WTC11 (cell line): ENCODE results near the gene ITGA11. TPM values are rescaled to one million over a fixed set of nuclear protein-coding genes. Genes with fewer than 3 reads are reported as not detected.
A peak's percentile ranks its signal among the peaks of the same experiment; 100 is the strongest.

Experiments
- ATAC-seq: fragments of 200-7000 bp; cut with Tn5 transposase; 2 replicates; pipeline ENCODE4 v1.10.0; 2021; ENCODE audit warnings: mild to moderate bottlenecking, moderate library complexity
- CTCF ChIA-PET: fragments of 300-600 bp; sonication (Branson Sonifier 250); formaldehyde crosslinking; loops from one replicate; lab custom pipeline; 2021; ENCODE audit warnings: antibody characterized with exemption; lab: Charles Lee
- POLR2A ChIA-PET: fragments of 350-600 bp; sonication (Branson Sonifier 250); formaldehyde crosslinking; loops from one replicate; lab custom pipeline; 2021; ENCODE audit warnings: antibody characterized with exemption; lab: Charles Lee
- DNase-seq: peaks from one replicate; pipeline ENCODE4 v3.0.0; 2021; ENCODE audit warnings: low spot score
- H3K27ac Mint-ChIP-seq: 2 replicates; pipeline ENCODE4 v1.8.0; 2021; ENCODE audit warnings: mixed read lengths
- H3K27me3 Mint-ChIP-seq: 2 replicates; pipeline ENCODE4 v1.8.0; 2021; ENCODE audit warnings: low read depth, mild to moderate bottlenecking, moderate library complexity, mixed read lengths
- H3K36me3 Mint-ChIP-seq: 2 replicates; pipeline ENCODE4 v1.8.0; 2021; ENCODE audit warnings: mixed read lengths
- H3K4me1 Mint-ChIP-seq: 2 replicates; pipeline ENCODE4 v1.8.0; 2022; ENCODE audit warnings: mixed read lengths
- H3K4me3 Mint-ChIP-seq: 2 replicates; pipeline ENCODE4 v1.8.0; 2021; ENCODE audit warnings: mild to moderate bottlenecking, moderate library complexity, mixed read lengths
- H3K9me3 Mint-ChIP-seq: 2 replicates; pipeline ENCODE4 v1.8.0; 2021; ENCODE audit warnings: mixed read lengths
- CREM ChIP-seq: sonication (generic); formaldehyde crosslinking; IDR thresholded peaks from 2 replicates; pipeline ENCODE4 v1.8.1; 2022; ENCODE audit warnings: mild to moderate bottlenecking, missing genetic modification reagents, moderate library complexity
- FOXK1 ChIP-seq: sonication (generic); formaldehyde crosslinking; IDR thresholded peaks from 2 replicates; pipeline ENCODE4 v1.8.0; 2022; ENCODE audit warnings: mild to moderate bottlenecking, moderate library complexity, missing genetic modification reagents
- FOXP1 ChIP-seq: sonication (generic); formaldehyde crosslinking; IDR thresholded peaks from 2 replicates; pipeline ENCODE4 v1.8.0; 2022; ENCODE audit warnings: missing genetic modification reagents, mild to moderate bottlenecking, moderate library complexity, borderline replicate concordance
- GABPB1 ChIP-seq: sonication (generic); formaldehyde crosslinking; IDR thresholded peaks from 2 replicates; pipeline ENCODE4 v1.8.1; 2023; ENCODE audit warnings: mild to moderate bottlenecking, missing genetic modification reagents
- IRF2 ChIP-seq: sonication (generic); formaldehyde crosslinking; IDR thresholded peaks from 2 replicates; pipeline ENCODE4 v1.8.0; 2022; ENCODE audit warnings: low read depth, missing genetic modification reagents, borderline replicate concordance
- KAT7 ChIP-seq: sonication (generic); formaldehyde crosslinking; IDR thresholded peaks from 2 replicates; pipeline ENCODE4 v1.8.1; 2023; ENCODE audit warnings: missing genetic modification reagents, mild to moderate bottlenecking, borderline replicate concordance
- MYBL2 ChIP-seq: sonication (generic); formaldehyde crosslinking; IDR thresholded peaks from 2 replicates; pipeline ENCODE4 v1.8.1; 2023; ENCODE audit warnings: mild to moderate bottlenecking, moderate library complexity, missing genetic modification reagents
- PRRX2 ChIP-seq: fragments of 250-450 bp; sonication (Bioruptor Pico); IDR thresholded peaks from 2 replicates; pipeline ENCODE4 v1.8.0; 2021; ENCODE audit warnings: mild to moderate bottlenecking
- RORB ChIP-seq: fragments of 250-450 bp; sonication (Bioruptor Pico); IDR thresholded peaks from 2 replicates; pipeline ENCODE4 v1.9.0; 2021; ENCODE audit warnings: mild to moderate bottlenecking
- TEAD1 ChIP-seq: sonication (generic); formaldehyde crosslinking; IDR thresholded peaks from 2 replicates; pipeline ENCODE4 v1.8.0; 2022; ENCODE audit warnings: mild to moderate bottlenecking, missing genetic modification reagents
- TEAD4 ChIP-seq: sonication (generic); formaldehyde crosslinking; IDR thresholded peaks from 2 replicates; pipeline ENCODE4 v1.8.0; 2022; ENCODE audit warnings: mild to moderate bottlenecking, missing genetic modification reagents
- ZBTB21 ChIP-seq: sonication (generic); formaldehyde crosslinking; IDR thresholded peaks from 2 replicates; pipeline ENCODE4 v1.8.1; 2023; ENCODE audit warnings: mild to moderate bottlenecking, missing genetic modification reagents, borderline replicate concordance
- ZNF232 ChIP-seq: sonication (generic); formaldehyde crosslinking; IDR thresholded peaks from 2 replicates; pipeline ENCODE4 v1.8.0; 2022; ENCODE audit warnings: mild to moderate bottlenecking, missing genetic modification reagents
- total RNA-seq: library from RNA; stranded (reverse); gene quantifications from 3 replicates; pipeline ENCODE4 v1.2.3, GENCODE V29; 2021
- TF ChIP-seq, protein P1 (sequence below): fragments of 250-450 bp; sonication (Bioruptor Pico); conservative IDR thresholded peaks from 2 replicates; pipeline ENCODE4 v1.9.0; 2021; ENCODE audit warnings: mild to moderate bottlenecking
- TF ChIP-seq, protein P2 (sequence below): sonication (generic); formaldehyde crosslinking; IDR thresholded peaks from 2 replicates; pipeline ENCODE4 v1.8.0; 2022; ENCODE audit warnings: missing genetic modification reagents
- TF ChIP-seq, protein P3 (sequence below): fragments of 250-450 bp; sonication (Bioruptor Pico); IDR thresholded peaks from 2 replicates; pipeline ENCODE4 v1.9.0; 2021; ENCODE audit warnings: mild to moderate bottlenecking, borderline replicate concordance
- TF ChIP-seq, protein P4 (sequence below): sonication (generic); formaldehyde crosslinking; conservative IDR thresholded peaks from 2 replicates; pipeline ENCODE4 v1.8.1; 2022; ENCODE audit warnings: mild to moderate bottlenecking, missing genetic modification reagents

Gene ITGA11
- total RNA-seq, 1 experiment from 2014 or later, result 0.15 TPM

DNA sequence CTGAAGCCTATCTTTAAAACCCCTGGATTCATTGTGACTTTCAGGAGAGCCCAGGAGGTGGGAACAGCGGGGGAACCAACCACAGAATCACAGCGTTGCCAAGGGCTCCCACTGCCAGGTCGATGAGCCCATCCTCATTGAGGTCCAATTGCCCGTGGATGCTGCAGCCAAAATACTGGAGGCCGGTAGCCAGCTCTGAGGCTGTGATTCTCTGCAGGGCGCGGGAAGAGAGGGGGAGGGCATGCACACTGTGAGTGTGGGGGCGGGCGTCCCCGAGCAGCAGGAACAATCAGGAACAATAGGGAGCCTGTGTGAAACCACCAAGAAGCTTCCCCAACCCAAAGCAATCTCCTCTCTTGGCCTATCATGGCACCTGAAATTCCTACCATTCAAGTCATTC is 101.1 kb downstream of the ITGA11 start:
- DNase-seq, result no peak
- no peak overlapping the region for H3K4me3 Mint-ChIP-seq
- H3K27me3 Mint-ChIP-seq, result peaks cover 8% of the 10 kb centered on the region
- H3K4me1 Mint-ChIP-seq, result peaks cover 46% of the 10 kb centered on the region
- peak; percentile 36 for ATAC-seq
- TF ChIP-seq, protein P1, sequence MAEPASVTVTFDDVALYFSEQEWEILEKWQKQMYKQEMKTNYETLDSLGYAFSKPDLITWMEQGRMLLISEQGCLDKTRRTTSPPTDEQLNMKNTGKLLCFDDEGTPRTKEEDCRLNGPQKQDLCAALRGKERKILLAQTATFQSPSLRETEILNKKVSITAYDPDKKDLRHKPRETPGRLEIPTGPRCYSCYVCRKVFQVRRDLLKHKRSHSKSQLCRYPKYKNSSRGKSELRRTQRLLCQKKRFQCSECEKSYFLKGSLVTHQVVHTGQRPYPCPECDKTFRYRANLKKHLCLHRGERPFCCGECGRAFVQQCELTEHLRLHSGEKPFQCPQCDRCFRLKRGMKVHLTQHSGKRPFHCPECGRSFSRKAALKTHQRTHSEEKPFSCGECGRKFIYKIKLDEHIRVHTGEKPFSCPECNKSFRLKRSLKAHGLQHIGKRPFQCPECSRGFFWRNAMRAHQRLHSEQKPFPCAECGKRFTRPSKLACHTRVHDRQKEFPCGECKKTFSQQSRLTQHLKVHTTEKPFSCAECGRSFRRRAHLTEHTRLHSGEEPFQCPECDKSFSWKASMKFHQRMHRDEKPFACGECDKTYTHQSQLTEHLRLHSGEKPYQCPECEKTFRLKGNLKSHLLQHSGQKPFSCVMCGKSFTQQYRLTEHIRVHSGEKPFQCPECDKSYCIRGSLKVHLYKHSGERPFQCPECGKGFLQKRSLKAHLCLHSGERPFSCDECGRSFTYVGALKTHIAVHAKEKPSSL, result no peak
- TF ChIP-seq PRRX2 (CRISPR knock-in tag) (no peak), TEAD4 (CRISPR knock-in tag) (no peak), ZBTB21 (CRISPR knock-in tag) (no peak), MYBL2 (CRISPR knock-in tag) (no peak)
- ChIA-PET POLR2A (no interaction called here), CTCF (interaction anchor here (2.6 kb wide), 1 partner anchor 15 kb away, joined by 15 read pairs; no protein-coding TSS in a partner anchor)
- no peaks in the 10 kb centered on the region for H3K36me3 Mint-ChIP-seq
- no peak overlapping the region for H3K27ac Mint-ChIP-seq
- H3K9me3 Mint-ChIP-seq, result no peaks in the 10 kb centered on the region

DNA sequence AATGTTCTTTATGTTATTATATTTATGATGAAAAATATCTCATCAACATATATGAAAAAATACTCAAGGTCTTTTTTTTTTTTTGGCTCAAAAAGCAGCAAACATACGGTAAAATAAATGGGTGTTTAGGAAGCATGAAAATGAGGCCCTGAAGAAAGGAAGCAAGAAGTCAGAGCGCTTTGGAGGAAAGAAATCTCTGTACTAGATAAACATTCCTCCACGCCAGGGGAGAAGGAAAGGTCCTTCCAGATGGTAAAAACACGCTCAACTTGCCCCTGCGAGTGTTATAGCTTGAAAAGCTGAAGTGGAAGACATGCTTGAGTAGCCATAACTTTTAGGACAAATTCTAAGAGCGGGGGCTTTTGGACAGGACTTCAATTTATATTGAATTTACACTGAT is 101.5 kb downstream of the ITGA11 start:
- no peak for ATAC-seq
- no peak overlapping the region for H3K4me3 Mint-ChIP-seq
- DNase-seq, result no peak
- POLR2A ChIA-PET, result no interaction called here
- peaks cover 46% of the 10 kb centered on the region for H3K4me1 Mint-ChIP-seq
- CTCF ChIA-PET, result interaction anchor here (2.6 kb wide), 1 partner anchor 14 kb away, joined by 15 read pairs; no protein-coding TSS in a partner anchor
- H3K9me3 Mint-ChIP-seq, result no peaks in the 10 kb centered on the region
- peaks cover 8% of the 10 kb centered on the region for H3K27me3 Mint-ChIP-seq
- no peak overlapping the region for H3K27ac Mint-ChIP-seq
- no peaks in the 10 kb centered on the region for H3K36me3 Mint-ChIP-seq
- TF ChIP-seq KAT7 (CRISPR knock-in tag), result no peak
- TF ChIP-seq TEAD1, result no peak
- no peak for TF ChIP-seq RORB (CRISPR knock-in tag)
- TF ChIP-seq GABPB1 (CRISPR knock-in tag), result no peak
- TF ChIP-seq, protein P2, sequence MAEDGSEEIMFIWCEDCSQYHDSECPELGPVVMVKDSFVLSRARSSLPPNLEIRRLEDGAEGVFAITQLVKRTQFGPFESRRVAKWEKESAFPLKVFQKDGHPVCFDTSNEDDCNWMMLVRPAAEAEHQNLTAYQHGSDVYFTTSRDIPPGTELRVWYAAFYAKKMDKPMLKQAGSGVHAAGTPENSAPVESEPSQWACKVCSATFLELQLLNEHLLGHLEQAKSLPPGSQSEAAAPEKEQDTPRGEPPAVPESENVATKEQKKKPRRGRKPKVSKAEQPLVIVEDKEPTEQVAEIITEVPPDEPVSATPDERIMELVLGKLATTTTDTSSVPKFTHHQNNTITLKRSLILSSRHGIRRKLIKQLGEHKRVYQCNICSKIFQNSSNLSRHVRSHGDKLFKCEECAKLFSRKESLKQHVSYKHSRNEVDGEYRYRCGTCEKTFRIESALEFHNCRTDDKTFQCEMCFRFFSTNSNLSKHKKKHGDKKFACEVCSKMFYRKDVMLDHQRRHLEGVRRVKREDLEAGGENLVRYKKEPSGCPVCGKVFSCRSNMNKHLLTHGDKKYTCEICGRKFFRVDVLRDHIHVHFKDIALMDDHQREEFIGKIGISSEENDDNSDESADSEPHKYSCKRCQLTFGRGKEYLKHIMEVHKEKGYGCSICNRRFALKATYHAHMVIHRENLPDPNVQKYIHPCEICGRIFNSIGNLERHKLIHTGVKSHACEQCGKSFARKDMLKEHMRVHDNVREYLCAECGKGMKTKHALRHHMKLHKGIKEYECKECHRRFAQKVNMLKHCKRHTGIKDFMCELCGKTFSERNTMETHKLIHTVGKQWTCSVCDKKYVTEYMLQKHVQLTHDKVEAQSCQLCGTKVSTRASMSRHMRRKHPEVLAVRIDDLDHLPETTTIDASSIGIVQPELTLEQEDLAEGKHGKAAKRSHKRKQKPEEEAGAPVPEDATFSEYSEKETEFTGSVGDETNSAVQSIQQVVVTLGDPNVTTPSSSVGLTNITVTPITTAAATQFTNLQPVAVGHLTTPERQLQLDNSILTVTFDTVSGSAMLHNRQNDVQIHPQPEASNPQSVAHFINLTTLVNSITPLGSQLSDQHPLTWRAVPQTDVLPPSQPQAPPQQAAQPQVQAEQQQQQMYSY, result no peak
- TF ChIP-seq, protein P3, sequence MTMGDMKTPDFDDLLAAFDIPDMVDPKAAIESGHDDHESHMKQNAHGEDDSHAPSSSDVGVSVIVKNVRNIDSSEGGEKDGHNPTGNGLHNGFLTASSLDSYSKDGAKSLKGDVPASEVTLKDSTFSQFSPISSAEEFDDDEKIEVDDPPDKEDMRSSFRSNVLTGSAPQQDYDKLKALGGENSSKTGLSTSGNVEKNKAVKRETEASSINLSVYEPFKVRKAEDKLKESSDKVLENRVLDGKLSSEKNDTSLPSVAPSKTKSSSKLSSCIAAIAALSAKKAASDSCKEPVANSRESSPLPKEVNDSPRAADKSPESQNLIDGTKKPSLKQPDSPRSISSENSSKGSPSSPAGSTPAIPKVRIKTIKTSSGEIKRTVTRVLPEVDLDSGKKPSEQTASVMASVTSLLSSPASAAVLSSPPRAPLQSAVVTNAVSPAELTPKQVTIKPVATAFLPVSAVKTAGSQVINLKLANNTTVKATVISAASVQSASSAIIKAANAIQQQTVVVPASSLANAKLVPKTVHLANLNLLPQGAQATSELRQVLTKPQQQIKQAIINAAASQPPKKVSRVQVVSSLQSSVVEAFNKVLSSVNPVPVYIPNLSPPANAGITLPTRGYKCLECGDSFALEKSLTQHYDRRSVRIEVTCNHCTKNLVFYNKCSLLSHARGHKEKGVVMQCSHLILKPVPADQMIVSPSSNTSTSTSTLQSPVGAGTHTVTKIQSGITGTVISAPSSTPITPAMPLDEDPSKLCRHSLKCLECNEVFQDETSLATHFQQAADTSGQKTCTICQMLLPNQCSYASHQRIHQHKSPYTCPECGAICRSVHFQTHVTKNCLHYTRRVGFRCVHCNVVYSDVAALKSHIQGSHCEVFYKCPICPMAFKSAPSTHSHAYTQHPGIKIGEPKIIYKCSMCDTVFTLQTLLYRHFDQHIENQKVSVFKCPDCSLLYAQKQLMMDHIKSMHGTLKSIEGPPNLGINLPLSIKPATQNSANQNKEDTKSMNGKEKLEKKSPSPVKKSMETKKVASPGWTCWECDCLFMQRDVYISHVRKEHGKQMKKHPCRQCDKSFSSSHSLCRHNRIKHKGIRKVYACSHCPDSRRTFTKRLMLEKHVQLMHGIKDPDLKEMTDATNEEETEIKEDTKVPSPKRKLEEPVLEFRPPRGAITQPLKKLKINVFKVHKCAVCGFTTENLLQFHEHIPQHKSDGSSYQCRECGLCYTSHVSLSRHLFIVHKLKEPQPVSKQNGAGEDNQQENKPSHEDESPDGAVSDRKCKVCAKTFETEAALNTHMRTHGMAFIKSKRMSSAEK (CRISPR knock-in tag), result no peak
- no peak for TF ChIP-seq CREM (CRISPR knock-in tag)
- TF ChIP-seq, protein P4, sequence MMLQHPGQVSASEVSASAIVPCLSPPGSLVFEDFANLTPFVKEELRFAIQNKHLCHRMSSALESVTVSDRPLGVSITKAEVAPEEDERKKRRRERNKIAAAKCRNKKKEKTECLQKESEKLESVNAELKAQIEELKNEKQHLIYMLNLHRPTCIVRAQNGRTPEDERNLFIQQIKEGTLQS (CRISPR knock-in tag), result no peak
- TF ChIP-seq FOXP1 (CRISPR knock-in tag), result no peak
- no peak for TF ChIP-seq ZNF232 (CRISPR knock-in tag)
- TF ChIP-seq IRF2 (CRISPR knock-in tag), result no peak
- no peak for TF ChIP-seq FOXK1 (CRISPR knock-in tag)
